ENCODE measurements around the gene PRKN.

Gene PRKN

DNA sequence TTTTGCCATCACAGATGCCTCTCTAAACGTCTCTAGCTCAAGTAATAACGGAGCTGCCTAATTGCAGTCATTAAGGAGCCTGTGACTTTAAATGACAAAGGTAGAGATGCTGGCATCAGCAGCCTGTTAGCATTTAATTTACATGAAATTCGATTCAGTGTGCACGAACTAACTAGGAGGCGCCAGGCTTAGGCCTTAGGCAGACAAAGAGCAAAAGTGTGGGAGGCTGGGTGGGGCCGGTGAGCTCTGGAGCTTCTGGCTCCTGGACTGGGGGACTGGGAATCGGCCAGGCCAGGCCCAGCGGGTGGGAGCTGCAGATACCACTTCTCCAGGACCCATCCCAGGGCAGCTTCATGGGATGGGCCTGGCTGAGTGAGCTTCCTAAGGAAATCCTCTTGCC lies 1283.7 kb downstream of the PRKN start:
- Histone ChIP-seq H3K9ac (no peak overlapping the region), H3K79me2 (ENCODE audit: insufficient read depth, low read depth) (no peaks in the 10 kb centered on the region), H3K4me1 (ENCODE audit: low read depth, poor library complexity, severe bottlenecking) (no peaks in the 10 kb centered on the region), H3K27me3 (ENCODE audit: insufficient read depth, low read depth) (no peaks in the 10 kb centered on the region), H3K27ac (no peak overlapping the region), H4K20me1 (ENCODE audit: insufficient read depth) (no peaks in the 10 kb centered on the region), H3K4me3 (IDR thresholded peaks at IDR 0.05; ENCODE audit: insufficient read depth, low read depth, low read length) (no peak overlapping the region), H3K4me2 (no peak overlapping the region), H3K36me3 (ENCODE audit: insufficient read depth) (no peaks in the 10 kb centered on the region), H2AFZ (ENCODE audit: low read depth) (no peak overlapping the region)
- TF ChIP-seq, protein P1, sequence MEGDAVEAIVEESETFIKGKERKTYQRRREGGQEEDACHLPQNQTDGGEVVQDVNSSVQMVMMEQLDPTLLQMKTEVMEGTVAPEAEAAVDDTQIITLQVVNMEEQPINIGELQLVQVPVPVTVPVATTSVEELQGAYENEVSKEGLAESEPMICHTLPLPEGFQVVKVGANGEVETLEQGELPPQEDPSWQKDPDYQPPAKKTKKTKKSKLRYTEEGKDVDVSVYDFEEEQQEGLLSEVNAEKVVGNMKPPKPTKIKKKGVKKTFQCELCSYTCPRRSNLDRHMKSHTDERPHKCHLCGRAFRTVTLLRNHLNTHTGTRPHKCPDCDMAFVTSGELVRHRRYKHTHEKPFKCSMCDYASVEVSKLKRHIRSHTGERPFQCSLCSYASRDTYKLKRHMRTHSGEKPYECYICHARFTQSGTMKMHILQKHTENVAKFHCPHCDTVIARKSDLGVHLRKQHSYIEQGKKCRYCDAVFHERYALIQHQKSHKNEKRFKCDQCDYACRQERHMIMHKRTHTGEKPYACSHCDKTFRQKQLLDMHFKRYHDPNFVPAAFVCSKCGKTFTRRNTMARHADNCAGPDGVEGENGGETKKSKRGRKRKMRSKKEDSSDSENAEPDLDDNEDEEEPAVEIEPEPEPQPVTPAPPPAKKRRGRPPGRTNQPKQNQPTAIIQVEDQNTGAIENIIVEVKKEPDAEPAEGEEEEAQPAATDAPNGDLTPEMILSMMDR (conservative IDR thresholded peaks at IDR 0.05; ENCODE audit: low read depth, low read length), result no peak

DNA sequence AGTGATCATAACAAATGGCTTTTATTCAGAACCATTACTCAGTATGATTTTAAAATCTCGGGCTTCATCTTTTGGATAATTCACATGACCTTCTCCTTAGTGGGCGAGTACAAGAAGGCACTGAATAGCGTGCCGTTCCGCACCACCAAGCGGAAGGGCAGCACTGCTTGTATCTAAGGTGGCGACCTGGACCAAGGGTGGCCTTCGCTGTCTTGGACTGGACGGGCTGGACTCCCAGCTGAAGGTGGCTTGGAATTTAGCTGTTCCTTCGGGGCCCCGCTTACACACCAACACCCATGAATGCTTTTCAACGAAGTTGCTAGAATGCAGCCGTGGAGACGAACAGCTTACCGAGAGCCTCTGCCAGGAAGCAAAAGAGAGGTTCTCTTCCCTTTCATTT lies 1285.1 kb downstream of the PRKN start:
- TF ChIP-seq, protein P1 (conservative IDR thresholded peaks at IDR 0.05; ENCODE audit: low read depth, low read length), result no peak
- H3K27ac ChIP-seq, result no peak overlapping the region

DNA sequence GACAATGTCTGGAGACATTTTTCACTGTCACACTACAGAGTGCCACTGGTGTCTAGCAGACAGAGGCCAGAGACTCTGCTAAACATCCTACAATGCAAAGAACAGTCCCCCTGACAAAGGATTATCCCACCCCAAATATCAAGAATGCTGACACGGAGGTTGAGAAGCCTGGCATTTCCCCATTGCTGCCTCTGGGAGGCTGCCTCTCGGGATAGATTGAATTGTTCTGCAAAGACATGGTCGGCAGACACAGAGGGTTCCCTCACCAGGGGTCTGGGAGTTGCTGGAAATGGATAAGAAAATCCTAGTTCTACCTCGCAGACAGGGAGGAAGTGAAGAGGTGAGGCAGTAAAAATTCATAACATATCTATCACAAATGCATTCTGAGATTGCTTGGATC lies 1287.3 kb downstream of the PRKN start:
- no peak overlapping the region for H3K27ac ChIP-seq

More for the DNA sequence above, 1285.1 kb downstream of the PRKN start:
- H3K4me2 ChIP-seq, result no peak overlapping the region
- H3K27me3 ChIP-seq (ENCODE audit: insufficient read depth, low read depth), result no peaks in the 10 kb centered on the region
- H3K4me3 ChIP-seq (IDR thresholded peaks at IDR 0.05; ENCODE audit: insufficient read depth, low read depth, low read length), result no peak overlapping the region
- no peaks in the 10 kb centered on the region for H3K79me2 ChIP-seq (ENCODE audit: insufficient read depth, low read depth)
- H3K9ac ChIP-seq, result no peak overlapping the region
- no peaks in the 10 kb centered on the region for H4K20me1 ChIP-seq (ENCODE audit: insufficient read depth)
- no peaks in the 10 kb centered on the region for H3K4me1 ChIP-seq (ENCODE audit: low read depth, poor library complexity, severe bottlenecking)
- no peak overlapping the region for H2AFZ ChIP-seq (ENCODE audit: low read depth)
- no peaks in the 10 kb centered on the region for H3K36me3 ChIP-seq (ENCODE audit: insufficient read depth)

DNA sequence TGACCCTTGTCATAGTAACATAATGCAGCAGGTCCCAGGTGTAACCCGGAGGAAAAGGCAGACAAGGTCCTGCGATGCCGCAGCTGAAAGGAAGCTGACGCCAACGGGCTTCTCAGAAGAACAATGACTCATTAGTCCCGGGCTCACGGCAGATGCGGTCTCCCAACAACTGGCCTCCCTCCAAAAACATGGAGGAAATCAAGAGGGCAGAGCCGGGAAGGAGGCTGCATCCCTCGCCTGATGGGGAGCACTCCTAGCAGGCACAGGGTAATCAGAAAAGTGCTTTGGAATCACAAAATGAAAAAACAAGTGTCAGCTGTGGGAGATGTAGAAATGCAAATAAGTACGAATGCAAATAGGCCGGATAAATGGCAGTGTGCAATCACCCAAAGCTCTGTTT lies 1288.5 kb downstream of the PRKN start:
- no peak overlapping the region for H3K27ac ChIP-seq
- no peaks in the 10 kb centered on the region for H3K27me3 ChIP-seq (ENCODE audit: insufficient read depth, low read depth)
- no peaks in the 10 kb centered on the region for H3K4me1 ChIP-seq (ENCODE audit: low read depth, poor library complexity, severe bottlenecking)
- no peak overlapping the region for H2AFZ ChIP-seq (ENCODE audit: low read depth)
- H4K20me1 ChIP-seq (ENCODE audit: insufficient read depth), result no peaks in the 10 kb centered on the region
- no peak overlapping the region for H3K4me2 ChIP-seq
- TF ChIP-seq, protein P1 (conservative IDR thresholded peaks at IDR 0.05; ENCODE audit: low read depth, low read length), result no peak
- no peak overlapping the region for H3K4me3 ChIP-seq (IDR thresholded peaks at IDR 0.05; ENCODE audit: insufficient read depth, low read depth, low read length)
- no peak overlapping the region for H3K9ac ChIP-seq
- H3K36me3 ChIP-seq (ENCODE audit: insufficient read depth), result no peaks in the 10 kb centered on the region
- no peaks in the 10 kb centered on the region for H3K79me2 ChIP-seq (ENCODE audit: insufficient read depth, low read depth)

More for the DNA sequence above, 1287.3 kb downstream of the PRKN start:
- H3K36me3 ChIP-seq (ENCODE audit: insufficient read depth), result no peaks in the 10 kb centered on the region
- no peak overlapping the region for H3K4me3 ChIP-seq (IDR thresholded peaks at IDR 0.05; ENCODE audit: insufficient read depth, low read depth, low read length)
- H2AFZ ChIP-seq (ENCODE audit: low read depth), result no peak overlapping the region
- no peaks in the 10 kb centered on the region for H3K27me3 ChIP-seq (ENCODE audit: insufficient read depth, low read depth)
- no peak overlapping the region for H3K4me2 ChIP-seq
- no peaks in the 10 kb centered on the region for H3K79me2 ChIP-seq (ENCODE audit: insufficient read depth, low read depth)
- H3K4me1 ChIP-seq (ENCODE audit: low read depth, poor library complexity, severe bottlenecking), result no peaks in the 10 kb centered on the region
- no peak overlapping the region for H3K9ac ChIP-seq
- no peaks in the 10 kb centered on the region for H4K20me1 ChIP-seq (ENCODE audit: insufficient read depth)
- TF ChIP-seq, protein P1 (conservative IDR thresholded peaks at IDR 0.05; ENCODE audit: low read depth, low read length), result no peak
